Measurements from ENCODE around the gene PALB2.
A peak's percentile ranks its signal among the peaks of the same experiment; 100 is the strongest.
"Not testable (repeated sequence)": the region's sequence is repeated elsewhere in the genome, so short reads cannot be mapped to it uniquely, and the experiment has no call there.

PALB2 gene

GRCh38 chr16:23615805-23616204 lies 25.3 kb downstream of the PALB2 start:
- ChIA-PET POLR2A (no interaction called here), CTCF (interaction anchor here (1.6 kb wide), 1 partner anchor 19 kb away, joined by 3 read pairs; no protein-coding TSS in a partner anchor)
- Histone ChIP-seq H3K4me3 (ENCODE audit: control insufficient read depth in 1 of 7, extremely low read depth in 1 of 7, insufficient read depth in 4 of 7, low read depth in 2 of 7, low read length in 6 of 7) (no peak overlapping the region), H3K4me1 (ENCODE audit: control extremely low read depth in 1 of 4, control insufficient read depth in 4 of 4, insufficient read depth in 4 of 4, low read length in 3 of 4) (no peaks in the 10 kb centered on the region), H3K27me3 (replicated peaks in 2 of 5; ENCODE audit: control insufficient read depth in 4 of 5, insufficient read depth in 5 of 5, low read length in 4 of 5) (no peaks in the 10 kb centered on the region), H3K9me3 (ENCODE audit: control extremely low read depth in 1 of 5, control insufficient read depth in 4 of 5, insufficient read depth in 2 of 5, low read depth in 1 of 5, low read length in 4 of 5) (no peaks in the 10 kb centered on the region), H3K36me3 (ENCODE audit: control insufficient read depth in 4 of 4, insufficient read depth in 4 of 4, low read length in 3 of 4) (peaks cover 4 to 63% (median 36%) of the 10 kb centered on the region in 4 experiments), H3K27ac (ENCODE audit: insufficient read depth in 1 of 2, low read depth in 1 of 2, low read length in 2 of 2, poor library complexity in 1 of 2, severe bottlenecking in 2 of 2) (no peak overlapping the region)
- DNase-seq: no peak
- WGBS (ENCODE audit: insufficient coverage): 98% methylated on average over 9 of the region's 9 CpGs

- no peak overlapping the region for H3K27ac ChIP-seq (ENCODE audit: insufficient read depth in 1 of 2, low read depth in 1 of 2, low read length in 2 of 2, poor library complexity in 1 of 2, severe bottlenecking in 2 of 2)
- H3K27me3 ChIP-seq (replicated peaks in 2 of 5; ENCODE audit: control insufficient read depth in 4 of 5, insufficient read depth in 5 of 5, low read length in 4 of 5): no peaks in the 10 kb centered on the region
- WGBS (ENCODE audit: insufficient coverage): 100% methylated on average over 3 of the region's 3 CpGs
- no peaks in the 10 kb centered on the region for H3K4me1 ChIP-seq (ENCODE audit: control extremely low read depth in 1 of 4, control insufficient read depth in 4 of 4, insufficient read depth in 4 of 4, low read length in 3 of 4)
- no peak for DNase-seq
- peaks cover 8 to 45% (median 26%) of the 10 kb centered on the region in 4 experiments for H3K36me3 ChIP-seq (ENCODE audit: control insufficient read depth in 4 of 4, insufficient read depth in 4 of 4, low read length in 3 of 4)
- ChIA-PET CTCF (no interaction called here), POLR2A (no interaction called here)
- H3K9me3 ChIP-seq (ENCODE audit: control extremely low read depth in 1 of 5, control insufficient read depth in 4 of 5, insufficient read depth in 2 of 5, low read depth in 1 of 5, low read length in 4 of 5): no peaks in the 10 kb centered on the region
- H3K4me3 ChIP-seq (ENCODE audit: control insufficient read depth in 1 of 7, extremely low read depth in 1 of 7, insufficient read depth in 4 of 7, low read depth in 2 of 7, low read length in 6 of 7): no peak overlapping the region
Measured at GRCh38 chr16:23611936-23612335, 29.2 kb downstream of the PALB2 start.

- H3K4me1 ChIP-seq (ENCODE audit: control extremely low read depth in 1 of 4, control insufficient read depth in 4 of 4, insufficient read depth in 4 of 4, low read length in 3 of 4); H3K27ac ChIP-seq (ENCODE audit: insufficient read depth in 1 of 2, low read depth in 1 of 2, low read length in 2 of 2, poor library complexity in 1 of 2, severe bottlenecking in 2 of 2); CTCF ChIA-PET; H3K27me3 ChIP-seq (replicated peaks in 2 of 5; ENCODE audit: control insufficient read depth in 4 of 5, insufficient read depth in 5 of 5, low read length in 4 of 5); DNase-seq; H3K9me3 ChIP-seq (ENCODE audit: control extremely low read depth in 1 of 5, control insufficient read depth in 4 of 5, insufficient read depth in 2 of 5, low read depth in 1 of 5, low read length in 4 of 5); H3K4me3 ChIP-seq (ENCODE audit: control insufficient read depth in 1 of 7, extremely low read depth in 1 of 7, insufficient read depth in 4 of 7, low read depth in 2 of 7, low read length in 6 of 7); POLR2A ChIA-PET: not testable (repeated sequence)
- H3K36me3 ChIP-seq (ENCODE audit: control insufficient read depth in 4 of 4, insufficient read depth in 4 of 4, low read length in 3 of 4): peaks cover 8 to 39% (median 23%) of the 10 kb centered on the region in 4 experiments
- 100% methylated on average over 2 of the region's 6 CpGs for WGBS (ENCODE audit: insufficient coverage)
Measured at GRCh38 chr16:23610905-23611304, 30.2 kb downstream of the PALB2 start.

- no peaks in the 10 kb centered on the region for H3K27me3 ChIP-seq (replicated peaks in 2 of 5; ENCODE audit: control insufficient read depth in 4 of 5, insufficient read depth in 5 of 5, low read length in 4 of 5)
- ChIA-PET POLR2A (no interaction called here), CTCF (interaction anchor here (0.7 to 1.4 kb wide), 2 partner anchors 13 to 426 kb away, joined by 3 to 4 read pairs; no protein-coding TSS in a partner anchor)
- DNase-seq: no peak
- H3K9me3 ChIP-seq (ENCODE audit: control extremely low read depth in 1 of 5, control insufficient read depth in 4 of 5, insufficient read depth in 2 of 5, low read depth in 1 of 5, low read length in 4 of 5): no peaks in the 10 kb centered on the region
- no peak overlapping the region for H3K27ac ChIP-seq (ENCODE audit: insufficient read depth in 1 of 2, low read depth in 1 of 2, low read length in 2 of 2, poor library complexity in 1 of 2, severe bottlenecking in 2 of 2)
- H3K4me3 ChIP-seq (ENCODE audit: control insufficient read depth in 1 of 7, extremely low read depth in 1 of 7, insufficient read depth in 4 of 7, low read depth in 2 of 7, low read length in 6 of 7): no peak overlapping the region
- WGBS (ENCODE audit: insufficient coverage): no CpG with 5 or more reads among the region's 1 CpG
- H3K4me1 ChIP-seq (ENCODE audit: control extremely low read depth in 1 of 4, control insufficient read depth in 4 of 4, insufficient read depth in 4 of 4, low read length in 3 of 4): no peaks in the 10 kb centered on the region
- H3K36me3 ChIP-seq (ENCODE audit: control insufficient read depth in 4 of 4, insufficient read depth in 4 of 4, low read length in 3 of 4): peaks cover 8 to 37% (median 23%) of the 10 kb centered on the region in 4 experiments
Measured at GRCh38 chr16:23609929-23610328, 31.2 kb downstream of the PALB2 start.

- no peak for DNase-seq
- H3K36me3 ChIP-seq (ENCODE audit: control insufficient read depth in 4 of 4, insufficient read depth in 4 of 4, low read length in 3 of 4): peaks cover 9 to 38% (median 25%) of the 10 kb centered on the region in 4 experiments
- H3K4me1 ChIP-seq (ENCODE audit: control extremely low read depth in 1 of 4, control insufficient read depth in 4 of 4, insufficient read depth in 4 of 4, low read length in 3 of 4): no peaks in the 10 kb centered on the region
- H3K4me3 ChIP-seq (ENCODE audit: control insufficient read depth in 1 of 7, extremely low read depth in 1 of 7, insufficient read depth in 4 of 7, low read depth in 2 of 7, low read length in 6 of 7): no peak overlapping the region
- H3K27ac ChIP-seq (ENCODE audit: insufficient read depth in 1 of 2, low read depth in 1 of 2, low read length in 2 of 2, poor library complexity in 1 of 2, severe bottlenecking in 2 of 2): no peak overlapping the region
- CTCF ChIA-PET: interaction anchor here (1.2 kb wide), 1 partner anchor 11 kb away, joined by 3 read pairs; no protein-coding TSS in a partner anchor
- WGBS (ENCODE audit: insufficient coverage): no CpG with 5 or more reads among the region's 4 CpGs
- POLR2A ChIA-PET: no interaction called here
- no peaks in the 10 kb centered on the region for H3K9me3 ChIP-seq (ENCODE audit: control extremely low read depth in 1 of 5, control insufficient read depth in 4 of 5, insufficient read depth in 2 of 5, low read depth in 1 of 5, low read length in 4 of 5)
- H3K27me3 ChIP-seq (replicated peaks in 2 of 5; ENCODE audit: control insufficient read depth in 4 of 5, insufficient read depth in 5 of 5, low read length in 4 of 5): no peaks in the 10 kb centered on the region
Measured at GRCh38 chr16:23608194-23608593, 32.9 kb downstream of the PALB2 start.

GRCh38 chr16:23607726-23608125 lies 33.4 kb downstream of the PALB2 start:
- H3K27me3 ChIP-seq (replicated peaks in 2 of 5; ENCODE audit: control insufficient read depth in 4 of 5, insufficient read depth in 5 of 5, low read length in 4 of 5): no peaks in the 10 kb centered on the region
- no peaks in the 10 kb centered on the region for H3K4me1 ChIP-seq (ENCODE audit: control extremely low read depth in 1 of 4, control insufficient read depth in 4 of 4, insufficient read depth in 4 of 4, low read length in 3 of 4)
- H3K4me3 ChIP-seq (ENCODE audit: control insufficient read depth in 1 of 7, extremely low read depth in 1 of 7, insufficient read depth in 4 of 7, low read depth in 2 of 7, low read length in 6 of 7): no peak overlapping the region
- no peak overlapping the region for H3K27ac ChIP-seq (ENCODE audit: insufficient read depth in 1 of 2, low read depth in 1 of 2, low read length in 2 of 2, poor library complexity in 1 of 2, severe bottlenecking in 2 of 2)
- WGBS (ENCODE audit: insufficient coverage): 96% methylated on average over 6 of the region's 6 CpGs
- DNase-seq: no peak
- peaks cover 9 to 38% (median 25%) of the 10 kb centered on the region in 4 experiments for H3K36me3 ChIP-seq (ENCODE audit: control insufficient read depth in 4 of 4, insufficient read depth in 4 of 4, low read length in 3 of 4)
- ChIA-PET CTCF (interaction anchor here (1.2 kb wide), 1 partner anchor 11 kb away, joined by 3 read pairs; no protein-coding TSS in a partner anchor), POLR2A (no interaction called here)
- H3K9me3 ChIP-seq (ENCODE audit: control extremely low read depth in 1 of 5, control insufficient read depth in 4 of 5, insufficient read depth in 2 of 5, low read depth in 1 of 5, low read length in 4 of 5): no peaks in the 10 kb centered on the region

- WGBS (ENCODE audit: insufficient coverage): 74% methylated on average over 3 of the region's 11 CpGs
- H3K27me3 ChIP-seq (replicated peaks in 2 of 5; ENCODE audit: control insufficient read depth in 4 of 5, insufficient read depth in 5 of 5, low read length in 4 of 5): no peaks in the 10 kb centered on the region
- H3K4me3 ChIP-seq (ENCODE audit: control insufficient read depth in 1 of 7, extremely low read depth in 1 of 7, insufficient read depth in 4 of 7, low read depth in 2 of 7, low read length in 6 of 7): no peak overlapping the region
- POLR2A ChIA-PET: interaction anchor here (0.5 to 0.9 kb wide), 2 partner anchors 16 to 40 kb away, joined by 3 to 4 read pairs; partner anchors contain the start of gene UBFD1
- H3K27ac ChIP-seq (ENCODE audit: insufficient read depth in 1 of 2, low read depth in 1 of 2, low read length in 2 of 2, poor library complexity in 1 of 2, severe bottlenecking in 2 of 2): peak overlapping the region in 1 of 2 experiments; percentile 93
- CTCF ChIA-PET: interaction anchor here (0.7 to 1.7 kb wide), 14 partner anchors 8 to 80 kb away, joined by 3 to 5 read pairs (median 3); partner anchors contain the start of gene UBFD1
- H3K9me3 ChIP-seq (ENCODE audit: control extremely low read depth in 1 of 5, control insufficient read depth in 4 of 5, insufficient read depth in 2 of 5, low read depth in 1 of 5, low read length in 4 of 5): no peaks in the 10 kb centered on the region
- H3K4me1 ChIP-seq (ENCODE audit: control extremely low read depth in 1 of 4, control insufficient read depth in 4 of 4, insufficient read depth in 4 of 4, low read length in 3 of 4): peaks cover 0 to 15% (median 13%) of the 10 kb centered on the region in 4 experiments
- peak; percentile 30 to 57 (median 44) for DNase-seq
- peaks cover 0 to 28% (median 12%) of the 10 kb centered on the region in 4 experiments for H3K36me3 ChIP-seq (ENCODE audit: control insufficient read depth in 4 of 4, insufficient read depth in 4 of 4, low read length in 3 of 4)
Measured at GRCh38 chr16:23597003-23597756, 43.9 kb downstream of the PALB2 start.
